ENCODE data around the gene FGF23. TPM values are rescaled to one million over a fixed set of nuclear protein-coding genes. Genes with fewer than 3 reads are reported as not detected.

FGF23 gene
- total RNA-seq, 1 experiment from 2014 or later = 0.24 TPM

- WGBS (ENCODE audit: extremely low coverage, insufficient read length, low lambda C conversion rate) = no CpG with 5 or more reads among the region's 6 CpGs
- Mint-ChIP-seq H3K4me1 (peaks cover 9% of the 10 kb centered on the region in 2 experiments), H3K27me3 (ENCODE audit: low read depth) (peaks cover 3% of the 10 kb centered on the region; the same call in 1 of the 2 replicates), H3K9me3 (peaks cover 0 to 6% of the 10 kb centered on the region in 2 experiments; a peak in 1 of 5 replicates), H3K36me3 (ENCODE audit: insufficient read depth in 1 of 3, low read depth in 3 of 3) (no peaks in the 10 kb centered on the region; a peak in 2 of 7 replicates), H3K27ac (no peak overlapping the region), H3K4me3 (no peak overlapping the region)
- Histone ChIP-seq H3K56ac (ENCODE audit: insufficient read length, low read depth, low read length) (no peak overlapping the region), H3K9ac (ENCODE audit: extremely low read depth, insufficient read length, low read length) (no peak overlapping the region), H3K27me3 (ENCODE audit: insufficient read depth, low read length) (no peaks in the 10 kb centered on the region), H3K79me1 (ENCODE audit: insufficient read depth, low read depth, low read length, poor library complexity, severe bottlenecking) (no peaks in the 10 kb centered on the region), H2AK5ac (ENCODE audit: insufficient read length, low read length) (no peak overlapping the region), H4K20me1 (ENCODE audit: control insufficient read depth, insufficient read depth, insufficient read length) (no peaks in the 10 kb centered on the region), H3K18ac (ENCODE audit: insufficient read length, low read depth, low read length) (no peak overlapping the region), H3K4me1 (ENCODE audit: insufficient read depth, low read length) (no peaks in the 10 kb centered on the region; the same call in 1 of the 2 replicates), H2BK12ac (ENCODE audit: insufficient read length, low read depth, low read length) (no peak overlapping the region), H2BK20ac (ENCODE audit: low read depth, low read length, poor library complexity, severe bottlenecking) (no peak overlapping the region), H3K23ac (ENCODE audit: insufficient read length, low read depth, low read length) (no peak overlapping the region), H3K27ac (ENCODE audit: insufficient read length, low read depth, low read length) (no peak overlapping the region), H3K79me2 (ENCODE audit: insufficient read depth, low read length) (no peaks in the 10 kb centered on the region), H2BK120ac (ENCODE audit: low read depth, low read length, poor library complexity, severe bottlenecking) (no peak overlapping the region), H3K4ac (ENCODE audit: low read depth, low read length) (no peak overlapping the region), H3K23me2 (ENCODE audit: insufficient read length, low read depth, low read length, poor library complexity, severe bottlenecking) (peaks cover 3% of the 10 kb centered on the region), H3K4me2 (ENCODE audit: insufficient read depth, insufficient read length, low read length) (no peak overlapping the region), H3K9me3 (ENCODE audit: control insufficient read depth, low read depth, low read length) (no peaks in the 10 kb centered on the region), H2BK5ac (ENCODE audit: insufficient read length, low read length) (no peak overlapping the region), H4K8ac (replicated peaks; ENCODE audit: insufficient read length, low read depth, low read length) (no peak overlapping the region), H2AFZ (ENCODE audit: low read length) (no peak overlapping the region), H3T11ph (ENCODE audit: low read length) (no peak overlapping the region), H4K91ac (ENCODE audit: insufficient read length, low read depth, low read length) (no peak overlapping the region), H3K14ac (ENCODE audit: insufficient read depth, low read length) (no peak overlapping the region), H4K5ac (ENCODE audit: insufficient read length, low read depth, low read length) (no peak overlapping the region), H2BK15ac (ENCODE audit: low read depth, low read length) (no peak overlapping the region)
- DNase-seq = no peak
- TF ChIP-seq, protein P1, sequence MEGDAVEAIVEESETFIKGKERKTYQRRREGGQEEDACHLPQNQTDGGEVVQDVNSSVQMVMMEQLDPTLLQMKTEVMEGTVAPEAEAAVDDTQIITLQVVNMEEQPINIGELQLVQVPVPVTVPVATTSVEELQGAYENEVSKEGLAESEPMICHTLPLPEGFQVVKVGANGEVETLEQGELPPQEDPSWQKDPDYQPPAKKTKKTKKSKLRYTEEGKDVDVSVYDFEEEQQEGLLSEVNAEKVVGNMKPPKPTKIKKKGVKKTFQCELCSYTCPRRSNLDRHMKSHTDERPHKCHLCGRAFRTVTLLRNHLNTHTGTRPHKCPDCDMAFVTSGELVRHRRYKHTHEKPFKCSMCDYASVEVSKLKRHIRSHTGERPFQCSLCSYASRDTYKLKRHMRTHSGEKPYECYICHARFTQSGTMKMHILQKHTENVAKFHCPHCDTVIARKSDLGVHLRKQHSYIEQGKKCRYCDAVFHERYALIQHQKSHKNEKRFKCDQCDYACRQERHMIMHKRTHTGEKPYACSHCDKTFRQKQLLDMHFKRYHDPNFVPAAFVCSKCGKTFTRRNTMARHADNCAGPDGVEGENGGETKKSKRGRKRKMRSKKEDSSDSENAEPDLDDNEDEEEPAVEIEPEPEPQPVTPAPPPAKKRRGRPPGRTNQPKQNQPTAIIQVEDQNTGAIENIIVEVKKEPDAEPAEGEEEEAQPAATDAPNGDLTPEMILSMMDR (conservative IDR thresholded peaks at IDR 0.05) = no peak
Observed at GRCh38 chr12:4375449-4375848, 4.1 kb downstream of the FGF23 start.

Measured in H9 (cell line).